SK-N-SH (cell line): ENCODE measurements around the gene FRMD4B.

Source experiments
- CTCF ChIP-seq: fragments of 200-600 bp; sonication (generic); IDR thresholded peaks from 2 replicates; pipeline ENCODE4 v1.6.1; 2017; ENCODE audit warnings: antibody characterized with exemption, mild to moderate bottlenecking, moderate library complexity
- EZH2phosphoT487 ChIP-seq: fragments of 200-600 bp; sonication (generic); IDR thresholded peaks from 2 replicates; pipeline ENCODE4 v1.6.1; 2017; ENCODE audit warnings: low read depth, mixed run types, mild to moderate bottlenecking, antibody characterized with exemption, moderate library complexity, borderline replicate concordance
- MXI1 ChIP-seq: IDR thresholded peaks from 2 replicates; pipeline ENCODE4 v1.6.1; 2012; ENCODE audit warnings: mild to moderate bottlenecking, low read depth, low read length, improper control_type of control experiment
- NRF1 ChIP-seq: IDR thresholded peaks from 2 replicates; pipeline ENCODE4 v1.6.1; 2012; ENCODE audit warnings: low read depth, mild to moderate bottlenecking, low read length
- POLR2AphosphoS5 ChIP-seq: IDR thresholded peaks from 2 replicates; pipeline ENCODE4 v1.6.1; 2012; ENCODE audit warnings: low read depth, low read length
- RAD21 ChIP-seq: IDR thresholded peaks from 2 replicates; pipeline ENCODE4 v1.6.1; 2012; ENCODE audit warnings: mild to moderate bottlenecking, low read length
- SMC3 ChIP-seq: IDR thresholded peaks from 2 replicates; pipeline ENCODE4 v1.6.1; 2012; ENCODE audit warnings: low read depth, low read length, improper control_type of control experiment
- TAF1 ChIP-seq: IDR thresholded peaks from 2 replicates; pipeline ENCODE4 v1.6.1; 2012; ENCODE audit warnings: low read depth, mild to moderate bottlenecking, low read length, moderate library complexity, borderline replicate concordance

- TF ChIP-seq EZH2phosphoT487 (no peak), CTCF (no peak), SMC3 (no peak), TAF1 (no peak), POLR2AphosphoS5 (no peak), NRF1 (no peak), RAD21 (no peak), MXI1 (no peak)
Observed at GRCh38 chr3:69364354-69364753, 21.5 kb downstream of the FRMD4B start.
